K562 (cell line): ENCODE data around the gene VPS41. TPM values are rescaled to one million over a fixed set of nuclear protein-coding genes. Genes with fewer than 3 reads are reported as not detected.
A peak's percentile ranks its signal among the peaks of the same experiment; 100 is the strongest.

Experiments used
- ARNT ChIP-seq, 2 experiments: fragments of 450-650 bp; IDR thresholded peaks; 2 replicates each; pipeline ENCODE4 v1.6.1; 2016; ENCODE audit warnings: mild to moderate bottlenecking in 1 of 2
- FOS ChIP-seq: IDR thresholded peaks from 3 replicates; pipeline ENCODE4 v1.6.1; 2011; ENCODE audit not compliant: insufficient read length; ENCODE audit errors: extremely low read depth
- KAT8 ChIP-seq: fragments of 450-650 bp; IDR thresholded peaks from 2 replicates; pipeline ENCODE4 v1.6.1; 2016; ENCODE audit warnings: low read depth, mild to moderate bottlenecking
- RUNX1 ChIP-seq: sonication (generic); IDR thresholded peaks from 2 replicates; pipeline ENCODE4 v1.6.1; 2016; ENCODE audit warnings: antibody characterized with exemption, low read depth
- SIX5 ChIP-seq, 2 experiments: IDR thresholded peaks; 2 replicates each; pipeline ENCODE4 v1.6.1; 2011; ENCODE audit warnings: low read length in 2 of 2, borderline replicate concordance in 1 of 2, low read depth in 1 of 2, mild to moderate bottlenecking in 1 of 2, moderate library complexity in 1 of 2; ENCODE audit not compliant: insufficient read depth in 1 of 2
- THRAP3 ChIP-seq: fragments of 450-650 bp; IDR thresholded peaks from 2 replicates; pipeline ENCODE4 v1.6.1; 2016; ENCODE audit warnings: mild to moderate bottlenecking, inconsistent platforms, borderline replicate concordance
- polyA plus RNA-seq, 8 experiments: library from polyadenylated mRNA; depleted of rRNA in 4 of 8; stranded (reverse) in 5 of 8; unstranded in 3 of 8; fragments of >200 nt; fragmentation: Nextera tagmentation in 2 of 8; fragmentation: Illumina TruSeq in 1 of 8; extraction: Ambion mirVana in 2 of 8; extraction: Trizol in 1 of 8; gene quantifications; 2 replicates each; pipeline versions ENCODE4 v1.2.1 to v1.2.3, GENCODE V29; 2011 to 2014; ENCODE audit warnings: inconsistent platforms in 1 of 8, missing spikeins in 1 of 8
- total RNA-seq, 7 experiments: library from RNA; depleted of rRNA in 6 of 7; stranded (reverse); fragments of >200 nt in 6 of 7; fragmentation: Illumina TruSeq in 2 of 7; extraction: Trizol in 2 of 7; gene quantifications; 2 replicates each; pipeline versions ENCODE4 v1.2.1 to v1.2.3, GENCODE V29; 2011 to 2021; ENCODE audit warnings: low replicate concordance in 1 of 7
- TF ChIP-seq, protein P1 (sequence below): fragments of 450-650 bp; IDR thresholded peaks from one replicate; pipeline ENCODE4 v1.6.1; 2018; ENCODE audit warnings: mild to moderate bottlenecking, moderate library complexity; ENCODE audit not compliant: partially characterized antibody
- TF ChIP-seq, protein P2 (sequence below): fragments of 450-650 bp; IDR thresholded peaks from 2 replicates; pipeline ENCODE4 v1.6.1; 2017; ENCODE audit warnings: mild to moderate bottlenecking, moderate library complexity
- TF ChIP-seq, protein P3 (sequence below): fragments of 250-450 bp; sonication (Bioruptor Pico); IDR thresholded peaks from 2 replicates; pipeline ENCODE4 v1.5.0; 2022; ENCODE audit warnings: mild to moderate bottlenecking

VPS41 gene
- total and polyA plus RNA-seq, 9 of the 15 experiments (the other 6 are each of a cell fraction or from before 2014, with no cell fraction given): 17.7 to 46.8 (median 32.1) TPM

DNA sequence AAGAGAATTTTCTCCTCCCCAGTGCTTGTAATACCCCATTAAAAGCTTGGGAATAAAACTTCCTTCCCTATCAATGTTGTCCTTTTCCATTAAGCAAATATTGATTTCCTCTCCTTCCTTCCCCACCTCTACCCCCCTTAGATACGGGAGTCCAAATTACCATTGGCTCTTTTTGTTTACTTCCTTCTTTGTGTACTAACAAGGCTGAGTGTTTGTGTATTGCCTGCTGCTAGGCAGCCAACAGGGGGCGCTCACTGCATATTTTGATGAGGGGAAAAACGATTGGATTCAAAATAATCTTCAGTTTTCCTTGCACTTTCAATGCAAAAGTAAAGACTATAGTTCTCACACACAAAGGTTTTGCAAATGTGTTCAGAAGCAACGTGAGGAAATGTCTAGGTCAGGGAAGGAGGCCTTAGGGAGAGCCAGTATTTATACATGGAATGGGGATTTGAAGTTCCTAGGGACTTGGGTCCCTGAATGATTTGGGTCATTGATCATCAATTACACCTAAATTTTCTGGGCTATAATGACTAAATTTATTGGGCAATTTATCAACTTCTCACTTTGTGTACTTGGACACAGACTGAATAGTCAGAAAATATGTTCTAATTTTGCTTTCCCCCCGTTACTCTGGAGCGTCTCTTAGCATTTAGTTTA is 23.6 kb upstream of the VPS41 start (continued):
- TF ChIP-seq, protein P1, sequence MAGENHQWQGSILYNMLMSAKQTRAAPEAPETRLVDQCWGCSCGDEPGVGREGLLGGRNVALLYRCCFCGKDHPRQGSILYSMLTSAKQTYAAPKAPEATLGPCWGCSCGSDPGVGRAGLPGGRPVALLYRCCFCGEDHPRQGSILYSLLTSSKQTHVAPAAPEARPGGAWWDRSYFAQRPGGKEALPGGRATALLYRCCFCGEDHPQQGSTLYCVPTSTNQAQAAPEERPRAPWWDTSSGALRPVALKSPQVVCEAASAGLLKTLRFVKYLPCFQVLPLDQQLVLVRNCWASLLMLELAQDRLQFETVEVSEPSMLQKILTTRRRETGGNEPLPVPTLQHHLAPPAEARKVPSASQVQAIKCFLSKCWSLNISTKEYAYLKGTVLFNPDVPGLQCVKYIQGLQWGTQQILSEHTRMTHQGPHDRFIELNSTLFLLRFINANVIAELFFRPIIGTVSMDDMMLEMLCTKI: no peak
- no peak for TF ChIP-seq FOS
- TF ChIP-seq KAT8: no peak
- TF ChIP-seq, protein P2, sequence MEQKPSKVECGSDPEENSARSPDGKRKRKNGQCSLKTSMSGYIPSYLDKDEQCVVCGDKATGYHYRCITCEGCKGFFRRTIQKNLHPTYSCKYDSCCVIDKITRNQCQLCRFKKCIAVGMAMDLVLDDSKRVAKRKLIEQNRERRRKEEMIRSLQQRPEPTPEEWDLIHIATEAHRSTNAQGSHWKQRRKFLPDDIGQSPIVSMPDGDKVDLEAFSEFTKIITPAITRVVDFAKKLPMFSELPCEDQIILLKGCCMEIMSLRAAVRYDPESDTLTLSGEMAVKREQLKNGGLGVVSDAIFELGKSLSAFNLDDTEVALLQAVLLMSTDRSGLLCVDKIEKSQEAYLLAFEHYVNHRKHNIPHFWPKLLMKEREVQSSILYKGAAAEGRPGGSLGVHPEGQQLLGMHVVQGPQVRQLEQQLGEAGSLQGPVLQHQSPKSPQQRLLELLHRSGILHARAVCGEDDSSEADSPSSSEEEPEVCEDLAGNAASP: no peak
- TF ChIP-seq RUNX1: no peak
- TF ChIP-seq, protein P3, sequence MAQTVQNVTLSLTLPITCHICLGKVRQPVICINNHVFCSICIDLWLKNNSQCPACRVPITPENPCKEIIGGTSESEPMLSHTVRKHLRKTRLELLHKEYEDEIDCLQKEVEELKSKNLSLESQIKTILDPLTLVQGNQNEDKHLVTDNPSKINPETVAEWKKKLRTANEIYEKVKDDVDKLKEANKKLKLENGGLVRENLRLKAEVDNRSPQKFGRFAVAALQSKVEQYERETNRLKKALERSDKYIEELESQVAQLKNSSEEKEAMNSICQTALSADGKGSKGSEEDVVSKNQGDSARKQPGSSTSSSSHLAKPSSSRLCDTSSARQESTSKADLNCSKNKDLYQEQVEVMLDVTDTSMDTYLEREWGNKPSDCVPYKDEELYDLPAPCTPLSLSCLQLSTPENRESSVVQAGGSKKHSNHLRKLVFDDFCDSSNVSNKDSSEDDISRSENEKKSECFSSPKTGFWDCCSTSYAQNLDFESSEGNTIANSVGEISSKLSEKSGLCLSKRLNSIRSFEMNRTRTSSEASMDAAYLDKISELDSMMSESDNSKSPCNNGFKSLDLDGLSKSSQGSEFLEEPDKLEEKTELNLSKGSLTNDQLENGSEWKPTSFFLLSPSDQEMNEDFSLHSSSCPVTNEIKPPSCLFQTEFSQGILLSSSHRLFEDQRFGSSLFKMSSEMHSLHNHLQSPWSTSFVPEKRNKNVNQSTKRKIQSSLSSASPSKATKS (CRISPR knock-in tag): no peak
- no peak for TF ChIP-seq SIX5 (IDR thresholded peaks at IDR 0.05; ENCODE audit: borderline replicate concordance in 1 of 2, insufficient read depth in 1 of 2, low read depth in 1 of 2, low read length in 2 of 2)
- no peak for TF ChIP-seq THRAP3
- TF ChIP-seq ARNT (IDR thresholded peaks at IDR 0.05): 0 out of 4 replicates have a peak, but pooled peaks of 1 of the 2 experiments have one; percentile 43
- TF ChIP-seq, all 486 proteins: peak for 16
